H1 (cell line): ENCODE results near the gene BAZ2A. TPM values are rescaled to one million over a fixed set of nuclear protein-coding genes. Genes with fewer than 3 reads are reported as not detected.

ENCODE experiments used
- HDAC2 ChIP-seq, 2 experiments: fragments of 300-600 bp in 1 of 2; sonication (generic) in 1 of 2; IDR thresholded peaks; 2 replicates each; pipeline ENCODE4 v1.6.1; 2011 to 2012; ENCODE audit warnings: low read depth in 2 of 2, low read length in 2 of 2, mild to moderate bottlenecking in 2 of 2, moderate library complexity in 2 of 2, borderline replicate concordance in 1 of 2, inconsistent platforms in 1 of 2
- RAD21 ChIP-seq, 2 experiments: IDR thresholded peaks in 1 of 2; conservative IDR thresholded peaks in 1 of 2; 2 replicates each; pipeline ENCODE4 v1.6.1; 2011; ENCODE audit warnings: low read depth in 2 of 2, low read length in 2 of 2, improper control_type of control experiment in 1 of 2, inconsistent platforms in 1 of 2, mild to moderate bottlenecking in 1 of 2, moderate library complexity in 1 of 2
- polyA plus RNA-seq, 7 experiments: library from polyadenylated mRNA; depleted of rRNA in 3 of 7; stranded (reverse) in 5 of 7; unstranded in 2 of 7; fragments of >200 nt in 5 of 7; fragments of 200-250 nt in 2 of 7; gene quantifications; 1 replicate in 5 of 7; 2 replicates in 1 of 7; 4 replicates in 1 of 7; pipeline versions ENCODE4 v1.2.1 to v1.2.3, GENCODE V29; 2011 to 2013; ENCODE audit warnings: missing spikeins in 2 of 7, mixed read lengths in 2 of 7
- total RNA-seq: library from RNA; stranded (reverse); fragmentation: NEBNext Ultra II Directional; extraction: Animal tissue kit (Norgen Biotek cat#: 25700); gene quantifications from 2 replicates; pipeline ENCODE4 v1.2.1, GENCODE V29; 2021

Gene BAZ2A
- total and polyA plus RNA-seq, 2 of the 8 experiments (the other 6 are each of a cell fraction or from before 2014, with no cell fraction given): 52.0 to 110 TPM

DNA sequence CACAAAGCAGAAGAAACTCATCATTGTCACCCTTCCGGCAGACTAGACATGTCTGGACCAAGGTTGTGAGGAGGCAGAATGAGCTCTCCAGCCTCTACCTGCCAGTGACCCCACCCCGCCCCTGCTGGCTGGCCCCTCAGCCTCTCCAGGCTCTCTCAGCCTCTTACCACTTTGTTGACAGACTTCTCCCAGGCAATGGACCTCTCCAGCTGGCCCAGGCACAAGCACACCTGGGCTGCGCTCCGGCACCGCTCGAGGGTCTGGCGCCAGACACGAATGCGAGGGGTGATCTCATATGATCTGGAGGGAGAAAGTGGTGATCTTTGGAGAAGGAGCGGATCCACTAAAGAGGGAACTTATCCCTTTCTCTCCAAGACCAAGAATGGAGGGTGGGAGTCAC lies 30.3 kb downstream of the BAZ2A start (continued):
- no peak for TF ChIP-seq HDAC2 (IDR thresholded peaks at IDR 0.05; ENCODE audit: borderline replicate concordance in 1 of 2, low read depth in 2 of 2, low read length in 2 of 2)
- TF ChIP-seq RAD21 (IDR thresholded peaks at IDR 0.05 in 1 of 2, conservative IDR thresholded peaks at IDR 0.05 in 1 of 2; ENCODE audit: low read depth in 2 of 2, low read length in 2 of 2): no peak
